ENCODE measurements around the gene NISCH. TPM values are rescaled to one million over a fixed set of nuclear protein-coding genes. Genes with fewer than 3 reads are reported as not detected.

The NISCH gene
- total RNA-seq, 1 experiment from 2014 or later = 19.0 TPM

- no peak for DNase-seq (ENCODE audit: low read depth)
Measured at GRCh38 chr3:52512727-52513126, 57.3 kb downstream of the NISCH start.

GRCh38 chr3:52513281-52513680 lies 57.9 kb downstream of the NISCH start:
- no peak for DNase-seq (ENCODE audit: low read depth)

- DNase-seq (ENCODE audit: low read depth) = no peak
Measured at GRCh38 chr3:52514576-52514975, 59.2 kb downstream of the NISCH start.

GRCh38 chr3:52515192-52515591 lies 59.8 kb downstream of the NISCH start:
- no peak for DNase-seq (ENCODE audit: low read depth)

- DNase-seq (ENCODE audit: low read depth) = no peak
Measured at GRCh38 chr3:52516509-52517195, 61.2 kb downstream of the NISCH start.

- no peak for DNase-seq (ENCODE audit: low read depth)
Measured at GRCh38 chr3:52517796-52518722, 62.7 kb downstream of the NISCH start.

GRCh38 chr3:52518723-52519444 lies 63.5 kb downstream of the NISCH start:
- DNase-seq (ENCODE audit: low read depth) = no peak

GRCh38 chr3:52519445-52520140 lies 64.2 kb downstream of the NISCH start:
- DNase-seq (ENCODE audit: low read depth) = no peak

GRCh38 chr3:52520141-52520667 lies 64.8 kb downstream of the NISCH start:
- DNase-seq (ENCODE audit: low read depth) = no peak

GRCh38 chr3:52520716-52521487 lies 65.5 kb downstream of the NISCH start:
- DNase-seq (ENCODE audit: low read depth) = no peak

GRCh38 chr3:52521488-52521824 lies 66.1 kb downstream of the NISCH start:
- DNase-seq (ENCODE audit: low read depth) = no peak

GRCh38 chr3:52521881-52522650 lies 66.7 kb downstream of the NISCH start:
- no peak for DNase-seq (ENCODE audit: low read depth)

GRCh38 chr3:52522651-52523251 lies 67.3 kb downstream of the NISCH start:
- no peak for DNase-seq (ENCODE audit: low read depth)

- no peak for DNase-seq (ENCODE audit: low read depth)
Measured at GRCh38 chr3:52523386-52524257, 68.2 kb downstream of the NISCH start.

GRCh38 chr3:52524258-52524751 lies 68.9 kb downstream of the NISCH start:
- no peak for DNase-seq (ENCODE audit: low read depth)

- DNase-seq (ENCODE audit: low read depth) = no peak
Measured at GRCh38 chr3:52524752-52525679, 69.6 kb downstream of the NISCH start.

Measured in Daoy (cell line).